WTC11 (cell line): ENCODE results near the gene NPIPB4.
"Not testable (repeated sequence)": the region's sequence is repeated elsewhere in the genome, so short reads cannot be mapped to it uniquely, and the experiment has no call there.

Source experiments
- ATF1 ChIP-seq: sonication (generic); formaldehyde crosslinking; IDR thresholded peaks from 2 replicates; pipeline ENCODE4 v1.8.1; 2023; ENCODE audit warnings: mild to moderate bottlenecking, moderate library complexity, missing genetic modification reagents
- ESRRA ChIP-seq: sonication (generic); formaldehyde crosslinking; IDR thresholded peaks from 2 replicates; pipeline ENCODE4 v1.8.1; 2022; ENCODE audit warnings: mild to moderate bottlenecking, missing genetic modification reagents, borderline replicate concordance
- RELA ChIP-seq: sonication (generic); formaldehyde crosslinking; IDR thresholded peaks from 2 replicates; pipeline ENCODE4 v1.8.1; 2022; ENCODE audit warnings: missing genetic modification reagents, mild to moderate bottlenecking, borderline replicate concordance
- SMAD3 ChIP-seq: sonication (generic); formaldehyde crosslinking; IDR thresholded peaks from 2 replicates; pipeline ENCODE4 v1.8.0; 2022; ENCODE audit warnings: missing genetic modification reagents, mild to moderate bottlenecking, borderline replicate concordance
- TF ChIP-seq, protein P1 (sequence below): fragments of 200-600 bp; IDR thresholded peaks from 2 replicates; pipeline ENCODE4 v1.8.0; 2022; ENCODE audit warnings: antibody characterized with exemption
- TF ChIP-seq, protein P2 (sequence below): sonication (generic); formaldehyde crosslinking; IDR thresholded peaks from 2 replicates; pipeline ENCODE4 v1.8.0; 2022; ENCODE audit warnings: mild to moderate bottlenecking, missing genetic modification reagents
- TF ChIP-seq, protein P3 (sequence below): sonication (generic); formaldehyde crosslinking; conservative IDR thresholded peaks from 2 replicates; pipeline ENCODE4 v1.8.1; 2022; ENCODE audit warnings: mild to moderate bottlenecking, missing genetic modification reagents

DNA sequence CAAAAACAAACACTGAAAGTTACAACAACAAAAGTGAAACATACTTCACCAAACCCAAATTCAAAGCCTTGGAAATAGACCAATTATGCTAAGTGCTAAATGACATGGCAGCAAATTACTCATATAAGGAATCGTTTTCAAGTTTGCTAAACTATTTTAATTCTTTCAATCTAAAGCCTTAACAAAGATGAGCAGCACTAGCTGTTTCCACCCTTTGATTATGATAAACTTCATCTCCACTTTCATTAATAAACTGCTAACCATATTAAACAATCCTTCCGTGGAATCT lies 55.2 kb downstream of the NPIPB4 start:
- TF ChIP-seq, protein P1, sequence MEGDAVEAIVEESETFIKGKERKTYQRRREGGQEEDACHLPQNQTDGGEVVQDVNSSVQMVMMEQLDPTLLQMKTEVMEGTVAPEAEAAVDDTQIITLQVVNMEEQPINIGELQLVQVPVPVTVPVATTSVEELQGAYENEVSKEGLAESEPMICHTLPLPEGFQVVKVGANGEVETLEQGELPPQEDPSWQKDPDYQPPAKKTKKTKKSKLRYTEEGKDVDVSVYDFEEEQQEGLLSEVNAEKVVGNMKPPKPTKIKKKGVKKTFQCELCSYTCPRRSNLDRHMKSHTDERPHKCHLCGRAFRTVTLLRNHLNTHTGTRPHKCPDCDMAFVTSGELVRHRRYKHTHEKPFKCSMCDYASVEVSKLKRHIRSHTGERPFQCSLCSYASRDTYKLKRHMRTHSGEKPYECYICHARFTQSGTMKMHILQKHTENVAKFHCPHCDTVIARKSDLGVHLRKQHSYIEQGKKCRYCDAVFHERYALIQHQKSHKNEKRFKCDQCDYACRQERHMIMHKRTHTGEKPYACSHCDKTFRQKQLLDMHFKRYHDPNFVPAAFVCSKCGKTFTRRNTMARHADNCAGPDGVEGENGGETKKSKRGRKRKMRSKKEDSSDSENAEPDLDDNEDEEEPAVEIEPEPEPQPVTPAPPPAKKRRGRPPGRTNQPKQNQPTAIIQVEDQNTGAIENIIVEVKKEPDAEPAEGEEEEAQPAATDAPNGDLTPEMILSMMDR: not testable (repeated sequence)
- not testable (repeated sequence) for TF ChIP-seq RELA, ESRRA, ATF1, SMAD3 (CRISPR knock-in tag)
- TF ChIP-seq, protein P2, sequence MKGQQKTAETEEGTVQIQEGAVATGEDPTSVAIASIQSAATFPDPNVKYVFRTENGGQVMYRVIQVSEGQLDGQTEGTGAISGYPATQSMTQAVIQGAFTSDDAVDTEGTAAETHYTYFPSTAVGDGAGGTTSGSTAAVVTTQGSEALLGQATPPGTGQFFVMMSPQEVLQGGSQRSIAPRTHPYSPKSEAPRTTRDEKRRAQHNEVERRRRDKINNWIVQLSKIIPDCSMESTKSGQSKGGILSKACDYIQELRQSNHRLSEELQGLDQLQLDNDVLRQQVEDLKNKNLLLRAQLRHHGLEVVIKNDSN (CRISPR knock-in tag): not testable (repeated sequence)
- TF ChIP-seq, protein P3, sequence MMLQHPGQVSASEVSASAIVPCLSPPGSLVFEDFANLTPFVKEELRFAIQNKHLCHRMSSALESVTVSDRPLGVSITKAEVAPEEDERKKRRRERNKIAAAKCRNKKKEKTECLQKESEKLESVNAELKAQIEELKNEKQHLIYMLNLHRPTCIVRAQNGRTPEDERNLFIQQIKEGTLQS: not testable (repeated sequence)
